Neural cell (in vitro differentiated cells): ENCODE measurements around the gene CTXN2. TPM values are rescaled to one million over a fixed set of nuclear protein-coding genes. Genes with fewer than 3 reads are reported as not detected.

Experiments used
- H2AFZ ChIP-seq: fragments of 200-600, 300-800 bp; sonication (generic), shearing (Covaris generic); 2 replicates; pipeline ENCODE4 v1.6.0; 2014; ENCODE audit warnings: low read depth, mild to moderate bottlenecking, antibody characterized with exemption, low read length, moderate library complexity
- H3F3A ChIP-seq: fragments of 200-600 bp; shearing (Covaris generic); 2 replicates; pipeline ENCODE4 v1.6.1; 2016; ENCODE audit warnings: mild to moderate bottlenecking, moderate library complexity, mixed read lengths, antibody characterized with exemption, low read length; ENCODE audit not compliant: insufficient read depth, poor library complexity, severe bottlenecking
- H3K27ac ChIP-seq: fragments of 200-600, 300-800 bp; sonication (generic), shearing (Covaris generic); 2 replicates; pipeline ENCODE4 v1.5.1; 2014; ENCODE audit warnings: mild to moderate bottlenecking, low read length, moderate library complexity
- H3K27me3 ChIP-seq: fragments of 300-800, 200-600 bp; sonication (generic), shearing (Covaris generic); 2 replicates; pipeline ENCODE4 v1.6.0; 2014; ENCODE audit warnings: mild to moderate bottlenecking, low read depth, low read length, moderate library complexity; ENCODE audit not compliant: insufficient read depth
- H3K36me3 ChIP-seq: fragments of 300-800, 200-600 bp; sonication (generic), shearing (Covaris generic); 2 replicates; pipeline ENCODE4 v1.5.1; 2014; ENCODE audit warnings: mild to moderate bottlenecking, antibody characterized with exemption, low read length, moderate library complexity; ENCODE audit not compliant: insufficient read depth
- H3K4me2 ChIP-seq: fragments of 300-800, 200-600 bp; sonication (generic), shearing (Covaris generic); 2 replicates; pipeline ENCODE4 v1.6.0; 2014; ENCODE audit warnings: mild to moderate bottlenecking, low read length
- H3K4me3 ChIP-seq: fragments of 300-800, 200-600 bp; sonication (generic), shearing (Covaris generic); 2 replicates; pipeline ENCODE4 v1.5.1; 2014; ENCODE audit warnings: mild to moderate bottlenecking, low read length, moderate library complexity
- H3K79me2 ChIP-seq: fragments of 200-600 bp; shearing (Covaris generic); replicated peaks from 2 replicates; pipeline ENCODE4 v1.6.0; 2014; ENCODE audit warnings: mild to moderate bottlenecking, low read length, moderate library complexity; ENCODE audit not compliant: insufficient read depth
- H3K9ac ChIP-seq: fragments of 300-800, 200-600 bp; sonication (generic), shearing (Covaris generic); 2 replicates; pipeline ENCODE4 v1.6.1; 2016; ENCODE audit warnings: mild to moderate bottlenecking, low read length, mixed read lengths
- H3K9me2 ChIP-seq: fragments of 200-600 bp; shearing (Covaris generic); 2 replicates; pipeline ENCODE4 v1.6.1; 2016; ENCODE audit warnings: mild to moderate bottlenecking, low read length, mixed read lengths; ENCODE audit not compliant: insufficient read depth
- H3K9me3 ChIP-seq: fragments of 200-600, 300-800 bp; sonication (generic), shearing (Covaris generic); 2 replicates; pipeline ENCODE4 v1.6.1; 2016; ENCODE audit warnings: mild to moderate bottlenecking, mixed run types, low read length, moderate library complexity, mixed read lengths
- H4K20me1 ChIP-seq: fragments of 200-600 bp; shearing (Covaris generic); 2 replicates; pipeline ENCODE4 v1.6.1; 2016; ENCODE audit warnings: mild to moderate bottlenecking, mixed run types; ENCODE audit not compliant: insufficient read depth
- CTCF ChIP-seq: fragments of 450-650 bp; IDR thresholded peaks from 2 replicates; pipeline ENCODE4 v1.5.1; 2014; ENCODE audit warnings: antibody characterized with exemption, mild to moderate bottlenecking, moderate library complexity; ENCODE audit not compliant: poor library complexity, severe bottlenecking
- EP300 ChIP-seq: fragments of 450-650 bp; conservative IDR thresholded peaks from 2 replicates; pipeline ENCODE4 v1.6.1; 2014; ENCODE audit warnings: antibody characterized with exemption, mild to moderate bottlenecking, moderate library complexity; ENCODE audit not compliant: poor library complexity, severe bottlenecking
- EZH2 ChIP-seq: fragments of 200-600, 300-800 bp; shearing (Covaris generic), sonication (generic); IDR thresholded peaks from 2 replicates; pipeline ENCODE4 v1.6.1; 2014; ENCODE audit warnings: antibody characterized with exemption, low read length, borderline replicate concordance, mild to moderate bottlenecking; ENCODE audit not compliant: insufficient read depth, poor library complexity, severe bottlenecking
- MXI1 ChIP-seq: fragments of 450-650 bp; conservative IDR thresholded peaks from 2 replicates; pipeline ENCODE4 v1.6.1; 2014; ENCODE audit warnings: antibody characterized with exemption, mild to moderate bottlenecking; ENCODE audit not compliant: poor library complexity, severe bottlenecking
- POLR2AphosphoS5 ChIP-seq: IDR thresholded peaks from 2 replicates; pipeline ENCODE4 v1.6.1; 2012
- RAD21 ChIP-seq: fragments of 450-650 bp; conservative IDR thresholded peaks from 2 replicates; pipeline ENCODE4 v1.6.1; 2014; ENCODE audit warnings: antibody characterized with exemption, mild to moderate bottlenecking, moderate library complexity
- REST ChIP-seq: IDR thresholded peaks from 2 replicates; pipeline ENCODE4 v1.6.1; 2012; ENCODE audit warnings: borderline replicate concordance
- SMC3 ChIP-seq: fragments of 450-650 bp; conservative IDR thresholded peaks from 2 replicates; pipeline ENCODE4 v1.6.1; 2014; ENCODE audit warnings: antibody characterized with exemption, mild to moderate bottlenecking, moderate library complexity; ENCODE audit not compliant: poor library complexity
- TAF1 ChIP-seq: IDR thresholded peaks from 2 replicates; pipeline ENCODE4 v1.6.1; 2012; ENCODE audit warnings: low read depth
- polyA plus RNA-seq: library from polyadenylated mRNA; depleted of rRNA; stranded (reverse); fragments of >200 nt; gene quantifications from 2 replicates; pipeline ENCODE4 v1.2.3, GENCODE V29; 2014

CTXN2 gene
- polyA plus RNA-seq, 1 donor from 2014 or later = 0.69 TPM

- Histone ChIP-seq H3K79me2 (no peaks in the 10 kb centered on the region), H3K27ac (no peak overlapping the region), H3K9ac (no peak overlapping the region), H3K4me3 (no peak overlapping the region), H3K9me2 (no peaks in the 10 kb centered on the region), H3K36me3 (no peaks in the 10 kb centered on the region), H3F3A (no peaks in the 10 kb centered on the region), H3K27me3 (no peaks in the 10 kb centered on the region), H3K4me2 (no peak overlapping the region), H3K9me3 (no peaks in the 10 kb centered on the region), H2AFZ (no peak overlapping the region), H4K20me1 (no peaks in the 10 kb centered on the region)
- TF ChIP-seq REST (no peak), CTCF (no peak), EP300 (no peak), TAF1 (no peak), MXI1 (no peak)
These were observed 30.4 kb downstream of the CTXN2 start for GRCh38 chr15:48221885-48222284.

- no peak overlapping the region for H3K9ac ChIP-seq
- H3K4me3 ChIP-seq = no peak overlapping the region
- no peaks in the 10 kb centered on the region for H3K79me2 ChIP-seq
- TF ChIP-seq EP300 = no peak
- no peak for TF ChIP-seq SMC3
- no peak for TF ChIP-seq MXI1
- no peak for TF ChIP-seq POLR2AphosphoS5
- no peak for TF ChIP-seq RAD21
- no peak for TF ChIP-seq EZH2
- no peak for TF ChIP-seq CTCF
- TF ChIP-seq REST = no peak
- TF ChIP-seq TAF1 = no peak
- H3K36me3 ChIP-seq = no peaks in the 10 kb centered on the region
- H3K9me2 ChIP-seq = no peaks in the 10 kb centered on the region
- H3K27ac ChIP-seq = no peak overlapping the region
- no peaks in the 10 kb centered on the region for H3K27me3 ChIP-seq
- H3K9me3 ChIP-seq = no peaks in the 10 kb centered on the region
- H3F3A ChIP-seq = no peaks in the 10 kb centered on the region
- no peaks in the 10 kb centered on the region for H4K20me1 ChIP-seq
- H3K4me2 ChIP-seq = no peak overlapping the region
- H2AFZ ChIP-seq = no peak overlapping the region
These were observed 31.2 kb downstream of the CTXN2 start for GRCh38 chr15:48222627-48223026.
